Measurements from ENCODE around the gene ZC3H7B.

DNA sequence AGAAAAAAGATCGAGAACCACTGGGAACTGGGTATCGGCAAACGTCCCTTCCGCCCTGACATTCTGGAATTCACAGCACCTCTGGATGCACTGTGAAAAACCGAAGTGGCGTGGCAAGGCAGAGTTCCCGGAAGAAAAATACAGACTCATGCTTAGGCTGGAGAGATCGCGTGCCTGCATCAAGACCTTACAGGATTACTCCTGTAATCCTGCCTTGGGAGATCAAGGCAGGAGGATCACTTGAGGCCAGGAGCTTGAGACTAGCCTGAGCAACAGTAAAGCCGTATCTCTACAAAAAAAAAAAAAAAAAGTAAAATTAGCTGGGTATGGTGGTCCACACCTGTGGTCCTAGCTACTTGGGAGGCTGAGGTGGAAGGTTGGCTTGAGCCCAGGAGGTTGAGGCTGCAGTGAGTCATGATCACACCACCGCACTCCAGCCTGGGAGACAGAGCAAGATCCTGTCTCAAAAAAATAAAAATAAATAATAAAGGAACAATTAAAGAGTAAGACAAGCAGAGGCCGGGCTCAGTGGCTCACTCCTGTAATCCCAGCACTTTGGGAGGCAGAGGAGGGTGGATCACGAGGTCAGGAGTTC lies 60.5 kb downstream of the ZC3H7B start:
- TF ChIP-seq, protein P1, sequence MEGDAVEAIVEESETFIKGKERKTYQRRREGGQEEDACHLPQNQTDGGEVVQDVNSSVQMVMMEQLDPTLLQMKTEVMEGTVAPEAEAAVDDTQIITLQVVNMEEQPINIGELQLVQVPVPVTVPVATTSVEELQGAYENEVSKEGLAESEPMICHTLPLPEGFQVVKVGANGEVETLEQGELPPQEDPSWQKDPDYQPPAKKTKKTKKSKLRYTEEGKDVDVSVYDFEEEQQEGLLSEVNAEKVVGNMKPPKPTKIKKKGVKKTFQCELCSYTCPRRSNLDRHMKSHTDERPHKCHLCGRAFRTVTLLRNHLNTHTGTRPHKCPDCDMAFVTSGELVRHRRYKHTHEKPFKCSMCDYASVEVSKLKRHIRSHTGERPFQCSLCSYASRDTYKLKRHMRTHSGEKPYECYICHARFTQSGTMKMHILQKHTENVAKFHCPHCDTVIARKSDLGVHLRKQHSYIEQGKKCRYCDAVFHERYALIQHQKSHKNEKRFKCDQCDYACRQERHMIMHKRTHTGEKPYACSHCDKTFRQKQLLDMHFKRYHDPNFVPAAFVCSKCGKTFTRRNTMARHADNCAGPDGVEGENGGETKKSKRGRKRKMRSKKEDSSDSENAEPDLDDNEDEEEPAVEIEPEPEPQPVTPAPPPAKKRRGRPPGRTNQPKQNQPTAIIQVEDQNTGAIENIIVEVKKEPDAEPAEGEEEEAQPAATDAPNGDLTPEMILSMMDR (IDR thresholded peaks at IDR 0.05; ENCODE audit: low read depth, low read length) = no peak
- TF ChIP-seq POLR2A (IDR thresholded peaks at IDR 0.05; ENCODE audit: extremely low read depth, insufficient read length) (no peak), MYC (IDR thresholded peaks at IDR 0.05; ENCODE audit: low read depth, low read length) (no peak)
- TF ChIP-seq, protein P2, sequence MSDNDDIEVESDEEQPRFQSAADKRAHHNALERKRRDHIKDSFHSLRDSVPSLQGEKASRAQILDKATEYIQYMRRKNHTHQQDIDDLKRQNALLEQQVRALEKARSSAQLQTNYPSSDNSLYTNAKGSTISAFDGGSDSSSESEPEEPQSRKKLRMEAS (IDR thresholded peaks at IDR 0.05; ENCODE audit: low read depth, low read length) = no peak

All from NB4 (cell line).